ENCODE data around the gene C10orf90.

DNA sequence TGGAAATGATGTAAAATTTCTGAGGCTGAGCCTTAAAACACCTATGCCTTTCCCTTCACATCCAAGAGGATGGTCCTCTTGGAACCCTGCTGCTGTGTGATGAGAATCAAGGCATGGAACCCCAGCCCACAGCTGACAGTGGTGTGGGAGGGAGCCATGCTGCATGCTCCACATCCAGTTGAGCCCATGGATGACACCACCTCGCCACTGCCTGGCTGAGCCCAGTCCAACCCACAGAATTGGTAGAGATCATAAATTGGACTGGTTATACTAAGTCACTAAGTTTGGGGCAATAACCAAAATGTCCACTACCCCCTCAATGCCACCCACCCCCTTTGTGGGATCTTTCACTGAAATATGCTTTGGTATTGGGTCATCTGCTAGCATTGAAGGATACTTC lies 45.9 kb upstream of the C10orf90 start:
- TF ChIP-seq, protein P1, sequence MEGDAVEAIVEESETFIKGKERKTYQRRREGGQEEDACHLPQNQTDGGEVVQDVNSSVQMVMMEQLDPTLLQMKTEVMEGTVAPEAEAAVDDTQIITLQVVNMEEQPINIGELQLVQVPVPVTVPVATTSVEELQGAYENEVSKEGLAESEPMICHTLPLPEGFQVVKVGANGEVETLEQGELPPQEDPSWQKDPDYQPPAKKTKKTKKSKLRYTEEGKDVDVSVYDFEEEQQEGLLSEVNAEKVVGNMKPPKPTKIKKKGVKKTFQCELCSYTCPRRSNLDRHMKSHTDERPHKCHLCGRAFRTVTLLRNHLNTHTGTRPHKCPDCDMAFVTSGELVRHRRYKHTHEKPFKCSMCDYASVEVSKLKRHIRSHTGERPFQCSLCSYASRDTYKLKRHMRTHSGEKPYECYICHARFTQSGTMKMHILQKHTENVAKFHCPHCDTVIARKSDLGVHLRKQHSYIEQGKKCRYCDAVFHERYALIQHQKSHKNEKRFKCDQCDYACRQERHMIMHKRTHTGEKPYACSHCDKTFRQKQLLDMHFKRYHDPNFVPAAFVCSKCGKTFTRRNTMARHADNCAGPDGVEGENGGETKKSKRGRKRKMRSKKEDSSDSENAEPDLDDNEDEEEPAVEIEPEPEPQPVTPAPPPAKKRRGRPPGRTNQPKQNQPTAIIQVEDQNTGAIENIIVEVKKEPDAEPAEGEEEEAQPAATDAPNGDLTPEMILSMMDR (IDR thresholded peaks at IDR 0.05): no peak
- TF ChIP-seq POLR2A (IDR thresholded peaks at IDR 0.05): no peak

Measured in Peyer's patch (tissue), 4 donors.